B cell (primary cell): ENCODE measurements around the gene C16orf54. TPM values are rescaled to one million over a fixed set of nuclear protein-coding genes. Genes with fewer than 3 reads are reported as not detected.

Source experiments
- ATAC-seq: fragments of 200-7000 bp; cut with Tn5 transposase; one replicate; pipeline ENCODE4 v1.10.0; 2021; ENCODE audit warnings: low read depth, mild to moderate bottlenecking, moderate number of reproducible peaks, moderate library complexity
- CTCF ChIA-PET: fragments of 350-600 bp; sonication (Branson Sonifier 250); formaldehyde crosslinking; loops from one replicate; lab custom pipeline; 2021; ENCODE audit warnings: antibody characterized with exemption, inconsistent platforms; lab: Charles Lee
- POLR2A ChIA-PET: fragments of 350-600 bp; sonication (Branson Sonifier 250); formaldehyde crosslinking; loops from one replicate; lab custom pipeline; 2021; ENCODE audit warnings: antibody characterized with exemption; lab: Charles Lee
- DNase-seq: peaks from one replicate; pipeline ENCODE4 v3.0.0; 2013
- H2AFZ ChIP-seq: 2 replicates; pipeline ENCODE4 v1.6.1; 2012; ENCODE audit warnings: mild to moderate bottlenecking, low read depth, low read length; ENCODE audit not compliant: insufficient read depth, poor library complexity, severe bottlenecking
- H3K27ac ChIP-seq, 2 donors: 1 replicate in 1 of 2; 2 replicates in 1 of 2; pipeline ENCODE4 v1.5.1; 2012 to 2013; ENCODE audit warnings: low read length in 2 of 2, mild to moderate bottlenecking in 2 of 2, moderate library complexity in 1 of 2
- H3K27me3 ChIP-seq, 4 experiments: fragments of 200-600 bp in 1 of 4; sonication (generic) in 1 of 4; replicated peaks in 1 of 4; 1 replicate in 2 of 4; 2 replicates in 2 of 4; pipeline versions ENCODE4 v1.6.1 to v1.7.0; 2013 to 2016; ENCODE audit warnings: low read length in 3 of 4, mild to moderate bottlenecking in 2 of 4, mixed read lengths in 1 of 4, moderate library complexity in 1 of 4; ENCODE audit not compliant: insufficient read depth in 4 of 4, control insufficient read depth in 3 of 4; ENCODE audit errors: control extremely low read depth in 1 of 4
- H3K36me3 ChIP-seq, 2 experiments: replicated peaks in 1 of 2; 1 replicate in 1 of 2; 2 replicates in 1 of 2; pipeline versions ENCODE4 v1.6.1 to v1.7.1; 2013; ENCODE audit warnings: low read length in 1 of 2; ENCODE audit not compliant: insufficient read depth in 2 of 2, control insufficient read depth in 1 of 2; ENCODE audit errors: control extremely low read depth in 1 of 2, extremely low read depth in 1 of 2
- H3K4me1 ChIP-seq, 2 donors: fragments of 200-600 bp in 1 of 2; sonication (generic) in 1 of 2; 1 replicate in 1 of 2; 2 replicates in 1 of 2; pipeline versions ENCODE4 v1.5.1 to v1.6.1; 2013 to 2017; ENCODE audit warnings: low read length in 2 of 2; ENCODE audit not compliant: control insufficient read depth in 2 of 2, insufficient read depth in 2 of 2
- H3K4me2 ChIP-seq: replicated peaks from 2 replicates; pipeline ENCODE3; 2012; ENCODE audit warnings: mild to moderate bottlenecking, low read depth, low read length; ENCODE audit not compliant: poor library complexity, severe bottlenecking
- H3K4me3 ChIP-seq, 5 experiments: fragments of 200-600 bp in 1 of 5; sonication (generic) in 1 of 5; 1 replicate in 3 of 5; 2 replicates in 2 of 5; pipeline versions ENCODE4 v1.5.1 to v1.7.0; 2011 to 2016; ENCODE audit warnings: low read length in 4 of 5, mild to moderate bottlenecking in 4 of 5, low read depth in 2 of 5, control low read depth in 1 of 5, moderate library complexity in 1 of 5; ENCODE audit not compliant: insufficient read depth in 1 of 5; ENCODE audit errors: control extremely low read depth in 1 of 5, extremely low read depth in 1 of 5
- H3K79me2 ChIP-seq: fragments of 200-600 bp; sonication (generic); one replicate; pipeline ENCODE4 v1.6.0; 2016; ENCODE audit warnings: low read length; ENCODE audit not compliant: control insufficient read depth, insufficient read depth
- H3K9ac ChIP-seq: fragments of 200-600 bp; sonication (generic); 2 replicates; pipeline ENCODE4 v1.6.1; 2017; ENCODE audit warnings: mild to moderate bottlenecking, low read length, moderate library complexity
- H3K9me3 ChIP-seq, 3 donors: one replicate each; pipeline versions ENCODE4 v1.6.1 to v1.7.1; 2013; ENCODE audit warnings: low read length in 2 of 3; ENCODE audit not compliant: control insufficient read depth in 2 of 3, insufficient read depth in 1 of 3; ENCODE audit errors: control extremely low read depth in 1 of 3
- H4K20me1 ChIP-seq: 2 replicates; pipeline ENCODE4 v1.6.0; 2012; ENCODE audit warnings: mild to moderate bottlenecking, low read length; ENCODE audit not compliant: insufficient read depth, control insufficient read depth, poor library complexity, severe bottlenecking
- H3K27ac Mint-ChIP-seq: one replicate; pipeline ENCODE4 v1.8.0; 2021; ENCODE audit warnings: mixed read lengths
- H3K27me3 Mint-ChIP-seq: one replicate; pipeline ENCODE4 v1.8.0; 2021; ENCODE audit warnings: mixed read lengths
- H3K4me1 Mint-ChIP-seq: one replicate; pipeline ENCODE4 v1.8.0; 2021; ENCODE audit warnings: mixed read lengths
- H3K4me3 Mint-ChIP-seq: one replicate; pipeline ENCODE4 v1.8.0; 2021; ENCODE audit warnings: mixed read lengths
- H3K9me3 Mint-ChIP-seq: one replicate; pipeline ENCODE4 v1.8.0; 2022; ENCODE audit warnings: mixed read lengths; ENCODE audit not compliant: insufficient read depth
- CTCF ChIP-seq: fragments of 200-600 bp; IDR thresholded peaks from one replicate; pipeline ENCODE4 v1.8.0; 2022; ENCODE audit warnings: antibody characterized with exemption, mild to moderate bottlenecking
- EZH2 ChIP-seq: IDR thresholded peaks from 2 replicates; pipeline ENCODE4 v1.6.1; 2012; ENCODE audit warnings: borderline replicate concordance, low read depth, mild to moderate bottlenecking, moderate library complexity, low read length; ENCODE audit not compliant: insufficient read depth, poor library complexity, severe bottlenecking
- WGBS: methylation state at CpG from one replicate; pipeline ENCODE4 v1.1.5; 2013; ENCODE audit warnings: missing lambda C conversion rate; ENCODE audit not compliant: insufficient coverage; 5-methylcytosine and 5-hydroxymethylcytosine counted together
- intact Hi-C: fragments of 100-400 bp; cut with micrococcal nuclease; formaldehyde crosslinking; loops from one replicate; pipeline ENCODE4 v1.10.0; 2022
- polyA plus RNA-seq: library from polyadenylated mRNA; depleted of rRNA; stranded (reverse); fragments of >200 nt; gene quantifications from 2 replicates; pipeline ENCODE4 v1.2.3, GENCODE V29; 2012
- total RNA-seq, 2 donors: library from RNA; stranded (reverse); fragments of 120-200 nt in 1 of 2; gene quantifications; 1 replicate in 1 of 2; 2 replicates in 1 of 2; pipeline versions ENCODE4 v1.2.3 to v1.2.4, GENCODE V29; 2013 to 2022

Gene C16orf54
- total and polyA plus RNA-seq, 2 donors (not counting 1 experiment from before 2014, with no cell fraction given) = 44.0 to 68.3 TPM

GRCh38 chr16:29705030-29705429 lies 40.8 kb downstream of the C16orf54 start:
- H3K4me1 Mint-ChIP-seq = peaks cover 39% of the 10 kb centered on the region
- intact Hi-C loops = no loop called here
- H3K4me2 ChIP-seq = no peak overlapping the region
- H3K36me3 ChIP-seq = no peaks in the 10 kb centered on the region
- H3K4me3 Mint-ChIP-seq = no peak overlapping the region
- H3K9me3 ChIP-seq = peaks cover 0 to 20% (median 10%) of the 10 kb centered on the region in 3 donors
- ATAC-seq (no peak), DNase-seq (no peak)
- no peaks in the 10 kb centered on the region for H3K9me3 Mint-ChIP-seq
- TF ChIP-seq CTCF (no peak), EZH2 (no peak)
- no peak overlapping the region for H2AFZ ChIP-seq
- H3K27ac Mint-ChIP-seq = no peak overlapping the region
- CTCF ChIA-PET = interaction anchor here (1.1 kb wide), 1 partner anchor 116 kb away, joined by 3 read pairs; the partner anchor contains the start of gene MVP
- no peak overlapping the region for H3K27ac ChIP-seq
- H3K27me3 Mint-ChIP-seq = peaks cover 5% of the 10 kb centered on the region
- no peak overlapping the region for H3K9ac ChIP-seq
- H3K4me1 ChIP-seq = peaks cover 36 to 42% of the 10 kb centered on the region in 2 donors
- no peaks in the 10 kb centered on the region for H3K79me2 ChIP-seq
- no peaks in the 10 kb centered on the region for H3K27me3 ChIP-seq
- WGBS = no CpG with 5 or more reads among the region's 2 CpGs
- no peak overlapping the region for H3K4me3 ChIP-seq
- no peaks in the 10 kb centered on the region for H4K20me1 ChIP-seq
- POLR2A ChIA-PET = interaction anchor here (0.7 kb wide), 1 partner anchor 61 kb away, joined by 4 read pairs; no protein-coding TSS in a partner anchor

DNA sequence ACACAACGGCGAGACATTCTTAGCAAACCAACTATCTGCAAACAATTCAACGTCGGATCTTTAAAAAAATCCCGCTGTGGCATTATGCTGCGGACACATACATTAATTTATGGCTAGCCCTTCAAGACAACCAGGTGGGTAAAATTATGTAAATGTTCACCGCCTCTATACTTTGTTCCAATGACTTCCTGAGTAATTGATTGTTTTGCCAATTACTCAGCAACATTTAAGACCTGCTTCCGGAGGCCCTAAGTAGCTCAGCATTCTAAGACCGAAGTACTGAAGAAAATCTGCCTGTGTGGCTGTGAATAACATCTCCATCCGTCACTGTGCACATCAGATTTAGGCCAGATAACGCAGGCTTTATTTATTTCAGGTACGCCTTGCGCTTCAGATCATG lies 43.5 kb downstream of the C16orf54 start:
- peak overlapping the region; percentile 90 for H3K27ac Mint-ChIP-seq
- H3K9ac ChIP-seq = peak overlapping the region; percentile 54
- H3K27ac ChIP-seq = peak overlapping the region; percentile 65 to 76
- no peaks in the 10 kb centered on the region for H3K36me3 ChIP-seq
- DNase-seq = no peak
- H3K27me3 ChIP-seq = no peaks in the 10 kb centered on the region
- no peaks in the 10 kb centered on the region for H3K79me2 ChIP-seq
- peak overlapping the region; percentile 83 for H3K4me2 ChIP-seq
- CTCF ChIA-PET = interaction anchor here (0.5 to 6.1 kb wide), 18 partner anchors 9 to 330 kb away, joined by 3 to 100 read pairs (median 24); partner anchors contain the start of genes KIF22, MAZ, MVP and PAGR1
- H3K4me3 ChIP-seq = peak overlapping the region in 4 of 5 experiments; percentile 3 to 65 (median 22)
- peaks cover 3% of the 10 kb centered on the region for H3K9me3 Mint-ChIP-seq
- peaks cover 30% of the 10 kb centered on the region for H3K4me1 Mint-ChIP-seq
- peak overlapping the region; percentile 81 for H3K4me3 Mint-ChIP-seq
- TF ChIP-seq EZH2 = no peak
- H3K4me1 ChIP-seq = peaks cover 24 to 33% of the 10 kb centered on the region in 2 donors
- POLR2A ChIA-PET = interaction anchor here (0.6 to 2.8 kb wide), 9 partner anchors 15 to 146 kb away, joined by 3 to 18 read pairs (median 4); partner anchors contain the start of genes C16orf54, KIF22, MAZ and PAGR1
- 3% methylated on average over 6 of the region's 13 CpGs for WGBS
- H2AFZ ChIP-seq = peak overlapping the region; percentile 42
- H3K27me3 Mint-ChIP-seq = no peaks in the 10 kb centered on the region
- H4K20me1 ChIP-seq = no peaks in the 10 kb centered on the region
- intact Hi-C loops = loop anchor here (2.0 to 5.0 kb wide), 4 partner anchors 50 to 225 kb away; partner anchors contain the start of genes KCTD13, KIF22 and MAZ
- ATAC-seq = peak; percentile 39
- H3K9me3 ChIP-seq = peaks cover 0 to 38% (median 10%) of the 10 kb centered on the region in 3 donors
